Smooth muscle cell (in vitro differentiated cells): ENCODE measurements around the gene ZNF780B. TPM values are rescaled to one million over a fixed set of nuclear protein-coding genes. Genes with fewer than 3 reads are reported as not detected.

Source experiments
- DNase-seq: peaks from one replicate; lab custom pipeline; 2025; ENCODE audit not compliant: unreplicated experiment; lab: John Stamatoyannopoulos, UW
- H2AFZ ChIP-seq: fragments of 200-600 bp; sonication (generic); 2 replicates; pipeline ENCODE4 v1.6.0; 2016; ENCODE audit warnings: antibody characterized with exemption, low read depth, mild to moderate bottlenecking
- H3F3A ChIP-seq: fragments of 200-600 bp; sonication (generic); 2 replicates; pipeline ENCODE4 v1.6.0; 2017; ENCODE audit warnings: antibody characterized with exemption, low read depth
- H3K27ac ChIP-seq: fragments of 200-600 bp; sonication (generic); 2 replicates; pipeline ENCODE4 v1.5.1; 2016; ENCODE audit warnings: low read depth, mild to moderate bottlenecking
- H3K27me3 ChIP-seq: fragments of 200-600 bp; sonication (generic); 2 replicates; pipeline ENCODE4 v1.6.1; 2016; ENCODE audit warnings: low read depth, mild to moderate bottlenecking
- H3K36me3 ChIP-seq: fragments of 200-600 bp; sonication (generic); 2 replicates; pipeline ENCODE4 v1.5.1; 2016; ENCODE audit warnings: low read depth
- H3K4me1 ChIP-seq: fragments of 200-600 bp; sonication (generic); 2 replicates; pipeline ENCODE4 v1.5.1; 2016; ENCODE audit warnings: low read depth
- H3K4me2 ChIP-seq: fragments of 200-600 bp; sonication (generic); 2 replicates; pipeline ENCODE4 v1.6.0; 2016; ENCODE audit warnings: mild to moderate bottlenecking
- H3K4me3 ChIP-seq: fragments of 200-600 bp; sonication (generic); 2 replicates; pipeline ENCODE4 v1.5.1; 2016; ENCODE audit warnings: mild to moderate bottlenecking
- H3K79me2 ChIP-seq: fragments of 200-600 bp; sonication (generic); 2 replicates; pipeline ENCODE4 v1.6.0; 2016; ENCODE audit warnings: low read depth, mild to moderate bottlenecking
- H3K9ac ChIP-seq: fragments of 200-600 bp; sonication (generic); 2 replicates; pipeline ENCODE4 v1.6.0; 2016; ENCODE audit warnings: low read depth
- H3K9me3 ChIP-seq: fragments of 200-600 bp; sonication (generic); replicated peaks from 2 replicates; pipeline ENCODE4 v1.5.1; 2016; ENCODE audit warnings: low read depth
- H4K20me1 ChIP-seq: fragments of 200-600 bp; sonication (generic); 2 replicates; pipeline ENCODE4 v1.6.0; 2016; ENCODE audit warnings: low read depth
- CTCF ChIP-seq: fragments of 200-600 bp; sonication (generic); IDR thresholded peaks from 2 replicates; pipeline ENCODE4 v1.5.1; 2017; ENCODE audit warnings: borderline replicate concordance, mild to moderate bottlenecking, antibody characterized with exemption; ENCODE audit not compliant: insufficient read depth, poor library complexity, severe bottlenecking
- WGBS: methylation state at CpG from one replicate; pipeline ENCODE4 v1.1.7; 2016; ENCODE audit warnings: low lambda C conversion rate; 5-methylcytosine and 5-hydroxymethylcytosine counted together
- polyA plus RNA-seq: library from polyadenylated mRNA; unstranded; fragments of >200 nt; fragmentation: Nextera tagmentation; extraction: Ambion mirVana; gene quantifications from 2 replicates; pipeline ENCODE4 v1.2.1, GENCODE V29; 2016
- total RNA-seq: library from RNA; depleted of rRNA; stranded (reverse); fragments of >200 nt; gene quantifications from 2 replicates; pipeline ENCODE4 v1.2.3, GENCODE V29; 2014

ZNF780B gene
- total and polyA plus RNA-seq, 2 experiments from 2014 or later, result 1.4 to 12.9 TPM

- no peak for TF ChIP-seq CTCF
- H3K9ac ChIP-seq, result no peak overlapping the region
- no peak overlapping the region for H3K4me2 ChIP-seq
- H3K27ac ChIP-seq, result no peak overlapping the region
- H3K4me1 ChIP-seq, result no peaks in the 10 kb centered on the region
- H3K36me3 ChIP-seq, result no peaks in the 10 kb centered on the region
- H3K27me3 ChIP-seq, result no peaks in the 10 kb centered on the region
- H3K4me3 ChIP-seq, result no peak overlapping the region
- peaks cover 15% of the 10 kb centered on the region for H3K9me3 ChIP-seq
- peaks cover 44% of the 10 kb centered on the region for H3K79me2 ChIP-seq
- H3F3A ChIP-seq, result no peaks in the 10 kb centered on the region
- no peaks in the 10 kb centered on the region for H4K20me1 ChIP-seq
- no peak overlapping the region for H2AFZ ChIP-seq
- DNase-seq, result no peak
Measured at GRCh38 chr19:39987167-39987566, 68.9 kb downstream of the ZNF780B start.

- Histone ChIP-seq H3K4me1 (no peaks in the 10 kb centered on the region), H3K36me3 (no peaks in the 10 kb centered on the region), H4K20me1 (no peaks in the 10 kb centered on the region), H3K27me3 (no peaks in the 10 kb centered on the region), H3K9me3 (peaks cover 15% of the 10 kb centered on the region), H3K4me3 (no peak overlapping the region), H3K4me2 (no peak overlapping the region), H2AFZ (no peak overlapping the region), H3K27ac (no peak overlapping the region), H3K79me2 (peaks cover 44% of the 10 kb centered on the region), H3K9ac (no peak overlapping the region), H3F3A (no peaks in the 10 kb centered on the region)
- TF ChIP-seq CTCF, result no peak
- DNase-seq, result no peak
Measured at GRCh38 chr19:39986643-39987042, 69.4 kb downstream of the ZNF780B start.

GRCh38 chr19:39983695-39984300 is 72.2 kb downstream of the ZNF780B start:
- Histone ChIP-seq H3K4me1 (no peaks in the 10 kb centered on the region), H3K4me2 (no peak overlapping the region), H3K9me3 (peaks cover 15% of the 10 kb centered on the region), H3K9ac (no peak overlapping the region), H3K79me2 (peaks cover 24% of the 10 kb centered on the region), H3K27me3 (no peaks in the 10 kb centered on the region), H3K36me3 (peaks cover 16% of the 10 kb centered on the region), H3K27ac (no peak overlapping the region), H4K20me1 (no peaks in the 10 kb centered on the region), H3K4me3 (no peak overlapping the region), H3F3A (no peaks in the 10 kb centered on the region), H2AFZ (no peak overlapping the region)
- 98% methylated on average over 5 of the region's 5 CpGs for WGBS
- DNase-seq, result no peak
- TF ChIP-seq CTCF, result no peak

GRCh38 chr19:39982883-39983282 is 73.1 kb downstream of the ZNF780B start:
- WGBS, result 100% methylated on average over 1 of the region's 1 CpG
- Histone ChIP-seq H3K27ac (no peak overlapping the region), H3K4me3 (no peak overlapping the region), H3K9me3 (peaks cover 15% of the 10 kb centered on the region), H4K20me1 (no peaks in the 10 kb centered on the region), H3F3A (no peaks in the 10 kb centered on the region), H2AFZ (no peak overlapping the region), H3K9ac (no peak overlapping the region), H3K36me3 (peaks cover 23% of the 10 kb centered on the region), H3K27me3 (no peaks in the 10 kb centered on the region), H3K4me2 (no peak overlapping the region), H3K4me1 (no peaks in the 10 kb centered on the region), H3K79me2 (peaks cover 15% of the 10 kb centered on the region)
- no peak for TF ChIP-seq CTCF
- DNase-seq, result no peak
